ENCODE data around the gene POLR3G.
A peak's percentile ranks its signal among the peaks of the same experiment; 100 is the strongest.

Gene POLR3G

DNA sequence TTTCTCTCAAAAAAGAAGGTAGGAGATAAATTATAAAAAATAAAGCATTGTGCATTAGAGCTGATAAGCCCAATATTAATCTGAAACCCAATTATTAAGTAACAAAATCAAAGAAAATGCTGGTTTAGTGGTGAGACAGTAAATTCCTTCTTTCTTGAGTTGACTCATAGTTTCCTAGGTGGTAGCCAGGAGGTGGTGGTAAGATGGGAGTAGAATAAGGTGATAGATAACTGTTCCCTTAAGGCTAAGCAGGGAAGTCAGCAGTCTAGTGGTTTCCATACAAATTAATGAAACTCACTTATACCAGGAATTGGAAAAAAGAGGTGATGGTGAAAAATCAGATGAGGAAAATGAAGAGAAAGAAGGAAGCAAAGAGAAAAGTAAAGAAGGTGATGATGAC is 31.6 kb downstream of the POLR3G start:
- no peak for DNase-seq

DNA sequence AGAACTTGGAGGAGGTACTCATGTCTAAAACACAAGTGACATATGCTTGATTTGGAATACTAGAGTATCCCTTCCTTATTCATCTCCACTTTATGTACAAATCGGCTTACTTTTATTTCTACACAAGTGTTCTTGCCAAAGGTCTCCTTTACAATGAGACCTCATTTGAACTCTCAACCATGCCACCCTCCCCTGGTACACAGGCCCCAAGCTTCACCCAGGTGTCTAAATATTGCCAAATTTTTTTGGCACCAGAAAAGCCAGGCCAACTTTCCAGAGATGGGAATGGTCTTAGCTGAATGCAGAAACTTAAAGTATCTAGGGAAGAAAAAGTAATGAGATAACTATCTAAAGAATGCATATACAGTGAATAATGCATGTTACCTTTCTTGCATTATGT is 35.8 kb downstream of the POLR3G start:
- no peak for DNase-seq

- no peak for DNase-seq
These were observed 39.9 kb downstream of the POLR3G start for GRCh38 chr5:90514520-90514919.

DNA sequence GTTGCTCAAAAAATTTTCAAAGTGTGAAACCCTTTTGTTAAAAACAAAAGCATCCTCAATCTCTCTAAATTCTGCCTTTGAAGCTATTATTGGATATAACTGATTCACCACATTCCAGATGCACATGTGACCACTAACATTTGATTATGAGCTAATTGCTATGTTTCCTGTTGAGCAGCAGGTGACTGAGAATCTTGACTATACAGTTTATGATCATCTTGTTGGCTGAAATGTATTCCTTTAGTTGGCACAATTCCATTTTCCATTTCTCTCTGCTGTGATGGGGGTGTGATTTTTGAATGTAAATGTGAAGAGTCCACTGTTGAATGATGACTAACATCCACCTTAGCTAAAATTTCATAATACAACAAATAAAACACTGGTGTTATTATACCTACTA is 44.0 kb downstream of the POLR3G start:
- peak; percentile 52 for DNase-seq

GRCh38 chr5:90519081-90519480 is 44.4 kb downstream of the POLR3G start:
- peak; percentile 51 for DNase-seq

- no peak for DNase-seq
These were observed 54.0 kb downstream of the POLR3G start for GRCh38 chr5:90528601-90529193.

GRCh38 chr5:90529194-90529938 is 54.7 kb downstream of the POLR3G start, which contains the start of gene LYSMD3:
TSS of gene LYSMD3 (minus strand) at chr5:90529584. CDS start at chr5:90525289, 4,295 bp downstream.
- peak; percentile 98 for DNase-seq

- DNase-seq, result peak; percentile 69
These were observed 55.4 kb downstream of the POLR3G start for GRCh38 chr5:90529939-90530677.

- DNase-seq, result no peak
These were observed 56.2 kb downstream of the POLR3G start for GRCh38 chr5:90530736-90531487.

DNA sequence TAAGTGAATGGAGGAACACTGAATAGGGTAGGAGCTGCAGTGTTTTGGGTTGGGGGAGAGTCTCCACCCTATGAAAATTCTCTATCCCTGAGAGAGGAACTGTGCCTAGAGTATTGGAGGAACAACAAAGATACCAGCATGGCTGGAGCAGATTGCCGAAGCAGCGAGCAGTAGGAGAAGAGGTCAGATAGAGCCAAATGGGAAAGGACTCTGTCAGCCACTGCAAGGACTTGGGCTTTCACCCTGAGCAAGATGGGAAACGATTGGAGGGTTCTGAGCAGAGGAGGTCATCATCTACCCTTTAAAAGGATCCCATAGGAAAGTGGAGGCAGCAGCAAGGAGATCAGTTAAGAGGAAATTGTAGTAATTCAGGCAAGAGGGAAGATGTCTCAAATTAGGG is 59.1 kb downstream of the POLR3G start:
- no peak for DNase-seq

- no peak for DNase-seq
These were observed 60.3 kb downstream of the POLR3G start for GRCh38 chr5:90534922-90535321.

DNA sequence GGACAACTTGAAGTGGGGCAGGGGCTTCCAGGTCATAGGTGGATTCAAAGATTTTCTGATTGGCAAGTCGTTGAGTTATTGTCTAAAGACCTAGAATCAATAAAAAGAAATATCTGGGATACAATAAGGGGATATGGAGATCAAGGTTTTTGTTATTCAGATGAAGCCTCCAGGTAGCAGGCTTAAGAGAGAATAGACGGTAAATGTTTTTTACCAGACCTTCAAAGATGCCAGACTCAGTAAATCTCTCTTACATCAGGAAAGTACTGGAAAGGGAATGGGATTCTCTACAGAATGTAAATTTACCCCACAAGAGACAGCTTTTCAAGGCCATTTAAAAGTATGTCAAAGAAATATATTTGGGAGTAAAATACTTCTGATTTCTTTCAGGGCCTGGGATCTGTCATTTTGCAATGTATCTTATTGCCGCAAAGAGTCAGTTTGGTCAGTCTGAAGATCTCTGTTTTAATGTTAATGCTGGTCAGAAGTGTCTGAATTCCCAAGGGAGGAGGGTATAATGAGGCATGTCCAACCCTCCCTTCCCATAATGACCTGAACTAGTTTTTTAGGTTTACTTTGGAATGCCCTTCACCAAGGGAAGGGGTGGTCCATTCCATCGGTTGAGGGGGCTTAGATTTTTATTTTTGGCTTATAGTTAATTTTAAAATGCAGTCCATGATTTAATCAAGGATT is 68.3 kb downstream of the POLR3G start:
- no peak for DNase-seq

GRCh38 chr5:90545511-90545910 is 70.8 kb downstream of the POLR3G start:
- DNase-seq, result no peak

DNA sequence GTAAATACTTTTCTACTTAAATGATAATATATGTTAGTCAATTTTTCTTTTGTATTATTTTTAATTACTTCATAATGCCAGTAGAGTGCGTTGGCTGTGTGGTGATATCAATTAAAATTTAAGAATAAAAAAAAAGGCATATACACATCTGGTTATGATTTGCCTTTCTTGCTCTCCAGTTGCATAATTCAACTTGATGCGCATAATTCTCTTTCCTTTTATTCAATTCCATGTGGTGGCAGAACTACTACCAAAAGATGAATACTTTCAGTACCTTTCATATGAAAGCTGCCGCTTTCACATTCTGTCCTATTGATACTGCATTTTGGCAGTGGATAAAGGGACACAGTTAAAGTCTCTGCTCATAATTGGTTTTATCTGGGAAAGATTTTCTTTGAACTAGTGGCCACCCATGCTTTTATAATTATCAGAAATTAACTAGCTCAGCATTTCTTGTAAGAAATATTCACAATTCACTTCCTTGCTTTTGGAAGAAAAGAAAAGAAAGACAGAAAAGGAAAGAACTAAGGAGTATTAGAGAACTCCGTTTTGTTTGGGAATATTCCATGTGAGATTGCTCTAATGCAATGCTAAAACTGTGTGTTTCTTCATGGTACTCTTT is 71.7 kb downstream of the POLR3G start:
- DNase-seq, result no peak

DNA sequence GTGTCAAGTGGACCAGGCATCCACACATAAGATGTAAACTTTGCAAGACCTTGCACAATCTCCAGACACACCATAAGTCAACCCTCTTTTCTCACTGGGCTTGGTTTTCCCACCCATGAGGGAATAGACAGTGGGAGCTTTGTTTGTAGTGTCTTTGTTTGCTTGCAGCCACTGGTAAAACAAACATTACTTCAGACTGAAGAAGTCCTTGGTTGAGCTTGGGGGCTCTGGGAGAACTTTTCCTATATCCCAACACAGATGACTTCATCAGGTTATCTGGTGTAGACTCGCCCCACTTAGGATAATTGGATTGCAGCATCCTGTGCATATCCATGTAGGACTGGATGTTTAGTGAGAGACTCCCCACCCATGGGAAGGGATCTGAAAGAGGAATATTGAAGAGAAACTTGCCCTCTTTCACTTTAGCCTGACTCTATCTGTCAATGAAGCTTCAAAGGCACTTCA is 72.4 kb downstream of the POLR3G start:
- no peak for DNase-seq

DNA sequence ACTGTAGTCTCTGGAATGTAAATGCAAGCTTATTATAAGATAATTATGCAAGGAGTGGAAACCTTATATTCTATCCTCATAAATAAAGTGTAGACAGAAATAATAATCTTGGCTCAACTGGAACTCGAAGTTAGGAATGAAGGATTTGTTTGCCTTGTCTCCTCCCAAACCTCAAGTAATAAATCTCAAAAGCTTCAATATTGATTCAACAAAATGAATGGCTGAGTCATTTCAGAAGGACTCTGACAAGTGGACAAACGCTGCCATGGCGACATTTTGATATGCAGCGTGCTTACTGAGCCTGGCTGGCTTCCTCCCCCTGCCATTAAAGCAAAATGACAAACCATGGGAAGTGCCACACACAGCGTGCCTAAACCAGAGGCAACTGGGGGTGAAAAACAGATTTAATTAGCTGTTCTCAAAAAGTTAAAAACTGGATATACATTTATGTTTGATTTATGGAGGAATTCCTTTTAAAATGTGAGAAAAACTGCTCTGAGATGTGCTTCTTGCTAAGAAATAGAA is 73.5 kb downstream of the POLR3G start:
- peak; percentile 95 for DNase-seq

- DNase-seq, result no peak
These were observed 74.6 kb downstream of the POLR3G start for GRCh38 chr5:90549223-90549622.

- no peak for DNase-seq
These were observed 75.1 kb downstream of the POLR3G start for GRCh38 chr5:90549729-90550275.

DNA sequence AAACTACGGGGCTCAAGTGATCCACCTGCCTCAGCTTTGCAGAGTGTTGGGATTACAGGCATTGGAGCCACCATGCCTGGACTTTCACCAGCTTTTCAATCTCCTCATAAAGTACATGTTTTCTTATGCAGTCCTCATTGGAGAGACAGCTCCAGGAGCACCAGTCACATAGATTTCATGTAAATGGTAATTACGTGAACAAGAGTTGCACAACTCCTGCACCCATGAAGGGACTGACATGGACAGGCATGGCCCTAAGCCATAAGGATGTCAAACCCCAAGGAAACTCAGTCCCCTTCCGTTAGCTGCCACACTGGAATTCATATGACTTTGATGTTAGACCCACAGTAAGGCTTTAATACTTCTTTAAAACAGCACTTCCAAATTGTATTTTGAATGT is 76.3 kb downstream of the POLR3G start:
- DNase-seq, result no peak

GRCh38 chr5:90551376-90551775 is 76.7 kb downstream of the POLR3G start:
- no peak for DNase-seq

DNA sequence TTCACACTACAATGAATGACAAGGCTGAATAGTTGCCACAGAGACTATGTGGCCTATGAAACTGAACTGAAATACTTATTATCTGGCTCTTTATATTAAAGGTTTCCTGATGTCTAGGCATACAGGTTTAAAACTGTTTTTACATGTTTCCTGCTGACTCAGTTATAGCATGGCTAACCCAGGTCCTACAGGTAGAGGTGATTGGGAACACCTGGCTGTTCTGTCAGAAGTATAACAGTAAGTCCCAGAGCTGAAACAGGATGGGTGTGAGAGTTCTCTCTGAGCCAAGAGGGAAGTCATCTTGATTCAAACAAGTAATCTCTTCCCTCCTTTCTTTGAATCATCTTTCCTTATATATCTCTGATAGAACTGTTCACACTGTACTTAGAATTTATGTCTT is 79.0 kb downstream of the POLR3G start:
- DNase-seq, result no peak
